ENCODE data around the gene HOXA5.

Gene HOXA5

GRCh38 chr7:27104341-27105058 lies 39.0 kb downstream of the HOXA5 start:
- DNase-seq: no peak

- DNase-seq: no peak
These were observed 39.8 kb downstream of the HOXA5 start for GRCh38 chr7:27103489-27104226.

DNA sequence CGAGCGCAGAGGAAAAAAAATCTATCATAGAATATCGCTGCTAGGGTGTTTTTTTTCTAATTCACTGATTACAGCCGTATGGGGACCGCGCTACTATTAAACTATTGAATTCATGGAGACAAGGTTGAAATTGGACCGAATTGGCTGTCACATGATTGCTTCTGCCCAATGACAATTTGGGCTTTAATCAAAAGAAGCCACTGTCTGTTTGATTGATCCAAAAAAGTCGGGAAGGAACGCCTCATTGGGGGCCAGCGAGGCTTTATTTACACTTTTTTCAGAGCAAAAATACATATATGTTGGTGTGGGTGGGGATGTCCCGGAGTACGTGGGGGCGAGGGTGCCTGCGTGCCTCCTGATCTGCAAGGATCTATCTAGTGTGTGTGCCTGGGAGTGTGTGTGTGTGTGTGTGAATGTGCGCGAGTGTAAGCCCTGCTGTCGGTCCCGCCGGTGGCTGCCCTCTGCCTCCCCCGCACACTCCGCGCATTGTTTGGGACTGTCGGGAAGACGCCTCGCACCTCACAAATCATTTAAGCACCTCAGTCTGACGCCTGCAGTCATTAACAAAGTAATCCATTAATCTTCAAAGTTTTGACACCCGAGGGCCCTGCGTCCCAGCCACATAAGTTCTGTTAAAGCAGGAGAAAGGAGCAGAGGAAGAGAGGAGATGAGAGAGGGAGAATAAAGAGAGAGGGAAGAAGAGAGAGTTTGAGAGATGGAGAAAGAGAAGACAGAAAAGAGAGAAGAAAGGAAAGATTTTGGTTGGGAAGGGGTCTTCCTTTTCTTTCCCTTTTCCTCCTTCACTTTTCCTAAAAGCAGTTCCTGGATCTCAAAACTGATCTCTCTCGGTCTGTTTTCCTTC lies 40.7 kb downstream of the HOXA5 start, which contains the start of gene HOXA2:
HOXA2 (minus strand) TSS at position 103 of the 862 bp plus-strand sequence. CDS start 183 bp downstream, outside the sequence.
- DNase-seq: no peak

GRCh38 chr7:27101957-27102580 lies 41.4 kb downstream of the HOXA5 start:
- no peak for DNase-seq

DNA sequence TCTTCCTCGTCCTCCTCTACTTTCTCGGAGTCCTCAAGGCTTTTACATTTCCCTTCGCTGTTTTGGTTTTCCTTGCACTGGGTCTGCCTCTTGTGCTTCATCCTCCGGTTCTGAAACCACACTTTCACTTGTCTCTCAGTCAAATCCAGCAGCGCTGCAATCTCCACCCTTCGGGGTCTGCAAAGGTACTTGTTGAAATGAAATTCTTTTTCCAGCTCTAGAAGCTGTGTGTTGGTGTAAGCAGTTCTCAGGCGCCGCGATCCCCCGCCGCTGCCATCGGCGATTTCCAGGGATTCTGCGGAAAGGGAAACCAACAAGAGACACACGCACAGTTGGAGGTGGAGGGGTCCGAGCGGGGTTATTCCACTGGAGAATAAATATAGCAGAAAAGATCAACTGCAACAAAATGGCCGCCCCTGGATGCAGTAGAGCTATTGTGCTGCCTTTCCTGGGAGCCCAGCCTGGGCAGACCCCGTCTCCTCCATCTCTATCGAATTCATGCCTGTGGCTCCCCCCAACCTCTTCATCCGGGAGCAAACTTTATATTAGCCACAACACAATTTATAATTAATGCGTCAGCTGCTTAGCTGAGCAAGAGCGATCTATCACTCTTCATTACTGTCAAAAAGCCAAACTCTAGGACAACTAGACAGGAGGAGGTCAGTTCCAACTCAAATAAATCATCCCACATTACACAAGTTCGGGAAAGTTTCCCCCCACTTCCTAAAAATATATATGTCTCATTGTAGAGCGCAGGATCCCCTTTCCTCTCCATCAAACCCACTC lies 42.1 kb downstream of the HOXA5 start:
- DNase-seq: no peak

GRCh38 chr7:27100694-27101170 lies 42.7 kb downstream of the HOXA5 start:
- DNase-seq: no peak

- DNase-seq: no peak
These were observed 43.8 kb downstream of the HOXA5 start for GRCh38 chr7:27099453-27100370.

- no peak for DNase-seq
These were observed 44.7 kb downstream of the HOXA5 start for GRCh38 chr7:27098578-27099451.

DNA sequence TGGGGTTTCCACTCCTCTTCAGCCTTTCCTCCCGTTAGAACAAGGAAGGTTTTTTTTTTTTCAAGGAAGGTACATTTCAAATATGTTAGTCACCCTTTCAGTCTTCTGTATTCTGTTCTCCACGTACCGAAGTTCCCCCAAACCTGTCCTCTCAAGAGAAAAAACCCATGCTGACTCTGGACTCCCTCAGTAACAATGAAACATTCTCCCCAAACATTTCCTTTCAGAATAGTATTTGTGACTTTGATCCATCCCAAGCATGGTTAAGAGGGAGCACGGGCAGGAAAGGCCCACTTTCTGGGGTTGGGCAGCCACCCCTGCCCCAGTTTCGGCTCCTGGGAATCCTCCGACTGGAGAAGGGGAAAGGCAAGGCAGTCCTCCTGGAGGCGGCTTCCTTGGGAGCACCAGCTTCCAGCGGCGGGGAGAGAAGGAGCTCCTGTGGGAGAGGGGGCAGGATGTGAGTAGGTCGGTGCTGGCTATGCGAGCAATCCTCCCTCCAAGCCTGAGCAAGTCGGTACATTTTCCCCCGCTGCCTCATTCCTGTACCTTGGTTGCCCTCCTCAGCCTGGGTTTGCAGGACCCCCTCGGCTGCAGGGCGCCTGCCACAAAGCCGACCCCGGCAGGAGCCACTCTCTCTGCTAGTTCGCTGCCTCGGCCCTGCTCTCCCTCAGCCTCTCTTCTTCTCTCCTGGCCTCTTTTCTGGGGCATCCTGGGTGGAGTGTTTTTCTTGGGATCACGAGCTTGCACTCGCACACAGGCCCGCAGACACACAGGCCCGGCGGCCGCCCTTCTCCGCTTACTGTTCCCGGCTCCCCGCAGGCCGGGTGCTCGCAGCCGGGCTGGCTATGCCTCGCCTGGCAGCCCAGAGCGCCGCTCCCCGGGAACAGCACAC lies 45.5 kb downstream of the HOXA5 start:
- DNase-seq: no peak

DNA sequence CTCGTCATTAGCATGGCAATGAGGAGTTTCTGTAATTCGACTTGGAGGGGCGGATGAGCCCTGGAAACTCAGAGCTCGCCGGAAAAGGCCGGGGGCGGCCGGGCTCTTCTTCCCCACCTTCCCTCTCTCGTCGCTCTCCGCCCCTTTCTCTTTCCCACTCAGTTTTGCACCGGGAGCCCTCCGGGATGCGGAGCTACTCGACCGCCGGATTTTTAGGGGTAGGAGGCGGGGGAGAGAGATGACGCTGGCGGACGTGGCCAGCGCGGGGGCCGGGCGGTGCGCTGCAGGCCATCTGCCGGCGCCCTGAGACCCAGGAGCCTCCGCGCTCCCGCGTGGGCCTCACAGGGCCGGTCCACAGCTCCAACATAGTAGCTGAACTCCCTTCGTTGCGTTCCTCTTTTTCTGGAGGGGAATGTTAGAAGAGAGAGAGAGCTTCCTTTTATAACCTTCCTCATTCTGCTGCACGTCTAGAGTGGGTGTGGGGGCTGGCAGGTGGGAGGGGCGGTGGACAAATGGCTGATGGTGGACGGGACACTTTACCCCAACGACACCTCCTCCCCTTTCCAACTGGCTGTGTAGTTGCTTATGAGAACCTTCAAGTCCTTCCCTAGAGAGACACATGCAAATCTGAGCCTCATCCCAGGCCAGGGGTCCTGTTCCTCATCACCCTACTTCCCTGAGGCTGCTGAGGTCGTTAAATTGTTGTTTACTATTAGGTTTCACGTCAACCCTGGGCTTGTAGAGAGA lies 46.5 kb downstream of the HOXA5 start:
- DNase-seq: no peak

DNA sequence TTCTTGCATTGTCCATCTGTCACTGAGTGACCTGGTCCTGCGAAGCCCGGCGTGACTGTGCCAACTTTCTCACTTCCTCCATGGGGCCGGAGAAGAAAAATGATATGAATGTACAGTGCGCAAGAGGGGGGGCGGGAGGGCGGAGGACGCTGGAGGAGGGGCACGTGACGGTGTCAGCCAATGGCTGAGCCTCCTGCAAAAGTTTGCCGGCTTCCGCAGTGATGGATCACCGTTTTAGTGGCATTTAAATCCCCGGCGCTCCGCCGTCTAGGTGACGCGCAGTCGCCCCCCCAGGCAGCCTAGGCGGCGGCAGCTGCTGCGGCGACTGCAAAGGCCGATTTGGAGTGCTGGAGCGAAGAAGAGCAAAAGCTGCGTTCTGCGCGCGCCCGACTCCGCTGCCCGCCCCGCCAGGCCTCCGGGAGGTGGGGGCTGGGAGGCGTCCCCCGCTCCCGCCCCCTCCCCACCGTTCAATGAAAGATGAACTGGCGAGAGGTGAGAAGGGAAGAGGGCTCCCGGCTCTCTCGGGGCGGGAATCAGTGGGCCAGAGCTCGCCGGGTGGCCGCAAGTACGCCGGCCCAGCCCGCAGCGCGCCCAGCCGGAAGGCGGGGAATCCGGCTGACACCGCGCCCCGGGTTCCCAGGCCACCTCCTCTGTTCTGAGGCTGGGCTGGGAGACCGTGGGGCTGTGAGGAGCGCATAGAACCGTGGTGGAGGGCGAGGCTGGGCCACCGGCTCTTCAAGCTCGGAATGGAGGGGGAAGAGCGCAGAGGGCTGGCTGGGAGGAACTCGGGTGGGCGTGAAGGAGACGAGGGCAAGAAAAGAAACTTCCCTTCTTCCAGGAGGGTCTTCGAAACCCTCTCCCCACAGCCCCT lies 47.3 kb downstream of the HOXA5 start, which contains the start of gene HOXA1:
HOXA1 (minus strand) TSS at position 104 of the 871 bp plus-strand sequence; CDS start at position 16, 88 bp downstream.
- DNase-seq: peak; percentile 63

GRCh38 chr7:27095050-27095896 lies 48.2 kb downstream of the HOXA5 start:
- no peak for DNase-seq

DNA sequence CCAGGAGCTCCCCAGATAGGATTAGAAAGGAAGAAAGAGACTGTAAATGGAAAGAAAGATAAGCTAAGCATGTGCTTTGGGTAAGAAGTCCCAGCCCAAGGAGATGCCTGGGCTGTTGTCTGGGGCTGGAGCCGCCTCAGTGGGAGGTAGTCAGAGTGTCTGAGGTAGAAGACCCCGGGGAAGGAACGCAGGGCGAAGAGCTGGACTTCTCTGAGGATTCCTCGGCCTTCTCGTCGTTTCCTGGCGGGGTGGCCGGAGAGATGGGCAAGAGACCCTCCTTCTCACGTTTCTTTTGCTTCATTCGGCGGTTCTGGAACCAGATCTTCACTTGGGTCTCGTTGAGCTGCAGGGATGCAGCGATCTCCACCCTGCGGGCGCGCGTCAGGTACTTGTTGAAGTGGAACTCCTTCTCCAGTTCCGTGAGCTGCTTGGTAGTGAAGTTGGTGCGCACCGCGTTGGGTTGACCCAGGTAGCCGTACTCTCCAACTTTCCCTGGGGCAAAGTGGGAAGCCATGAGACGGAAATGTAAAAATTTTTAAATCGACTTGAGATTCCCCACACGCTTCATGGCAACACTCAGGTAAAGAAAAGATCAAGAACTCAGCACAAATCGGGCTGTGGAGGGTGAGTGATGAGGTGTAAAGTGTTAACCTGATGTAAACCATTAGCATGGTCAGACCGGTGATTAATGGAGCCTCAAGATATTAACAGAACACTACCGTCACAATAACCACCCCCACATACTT lies 49.0 kb downstream of the HOXA5 start:
- no peak for DNase-seq

DNA sequence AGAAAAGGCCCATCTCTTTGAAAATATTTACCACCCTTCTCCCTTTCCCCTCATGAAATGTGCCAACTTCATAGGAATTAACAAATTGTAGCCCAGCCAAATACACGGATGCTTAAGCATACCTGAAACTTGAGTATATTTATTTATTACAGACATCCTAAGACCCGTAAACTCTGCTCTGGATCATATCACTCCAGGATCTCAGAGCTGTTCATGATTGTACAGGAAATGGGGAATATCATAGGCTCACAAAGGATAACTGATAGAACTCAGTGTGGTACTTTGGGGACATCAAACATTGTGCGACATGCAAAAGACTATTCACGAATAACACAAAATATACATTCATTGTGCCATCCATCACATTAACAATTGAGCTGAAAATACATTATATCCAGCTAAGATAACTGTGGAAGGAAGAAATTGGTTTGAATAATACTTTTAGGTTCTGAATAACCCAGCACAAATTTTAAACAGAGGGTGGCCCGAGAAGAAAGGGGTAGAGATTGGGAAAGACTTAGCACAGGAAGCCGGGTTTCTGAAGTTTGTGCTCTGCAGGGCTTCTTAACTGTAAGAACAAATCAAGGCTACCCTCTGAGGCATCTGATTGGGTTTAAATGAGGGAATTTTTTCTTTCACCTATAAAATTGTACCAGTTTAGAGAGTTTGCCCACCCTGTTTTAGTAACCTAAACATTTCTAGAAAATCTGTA lies 50.1 kb downstream of the HOXA5 start:
- DNase-seq: no peak

- no peak for DNase-seq
These were observed 50.7 kb downstream of the HOXA5 start for GRCh38 chr7:27092819-27093110.

Data from stimulated activated CD4-positive, alpha-beta T cell treated with anti-CD3 and anti-CD28 coated beads, Interleukin-12 subunit alpha, Interleukin-12 subunit beta, amount 100 ng/mL, for 4 hours (primary cell).